ENCODE measurements around the gene NAGS.

The NAGS gene

DNA sequence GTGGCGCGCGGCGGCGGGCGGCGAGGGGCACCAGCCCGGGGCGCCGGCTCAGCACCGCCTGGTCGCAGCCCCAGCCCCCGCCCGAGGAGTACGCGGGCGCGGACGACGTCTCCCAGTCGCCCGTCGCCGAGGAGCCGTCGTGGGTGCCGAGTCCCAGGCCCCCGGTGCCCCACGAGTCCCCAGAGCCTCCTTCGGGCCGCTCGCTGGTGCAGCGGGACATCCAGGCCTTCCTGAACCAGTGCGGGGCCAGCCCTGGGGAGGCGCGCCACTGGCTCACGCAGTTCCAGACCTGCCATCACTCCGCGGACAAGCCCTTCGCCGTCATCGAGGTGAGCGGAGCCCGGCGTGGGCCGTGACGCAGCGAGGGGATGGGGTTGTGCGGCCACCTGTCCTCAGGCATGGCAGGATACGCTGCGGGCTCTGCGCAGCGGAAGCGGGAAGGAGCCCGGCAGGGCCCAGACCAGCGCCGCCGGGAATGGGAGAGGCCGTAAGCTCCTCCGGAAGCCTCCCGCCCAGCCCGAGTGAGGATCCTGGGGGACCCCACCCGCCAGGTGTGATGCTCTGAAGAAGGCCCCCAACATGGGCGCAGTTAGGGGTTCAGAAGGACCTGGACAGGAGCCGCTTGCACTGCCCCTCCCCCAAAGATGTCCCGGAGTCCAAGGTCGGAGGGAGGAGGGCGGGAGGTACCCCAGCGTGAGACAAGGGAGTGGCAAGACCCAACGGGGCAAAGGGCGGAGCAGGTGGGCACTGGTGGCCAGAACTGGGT is 522 bp downstream of the NAGS start:
- no peak for DNase-seq (ENCODE audit: extremely low read depth, low read depth)
- peak overlapping the region; percentile 25 for H3K4me3 ChIP-seq (replicated peaks; ENCODE audit: low read depth, low read length)
- TF ChIP-seq, protein P1, sequence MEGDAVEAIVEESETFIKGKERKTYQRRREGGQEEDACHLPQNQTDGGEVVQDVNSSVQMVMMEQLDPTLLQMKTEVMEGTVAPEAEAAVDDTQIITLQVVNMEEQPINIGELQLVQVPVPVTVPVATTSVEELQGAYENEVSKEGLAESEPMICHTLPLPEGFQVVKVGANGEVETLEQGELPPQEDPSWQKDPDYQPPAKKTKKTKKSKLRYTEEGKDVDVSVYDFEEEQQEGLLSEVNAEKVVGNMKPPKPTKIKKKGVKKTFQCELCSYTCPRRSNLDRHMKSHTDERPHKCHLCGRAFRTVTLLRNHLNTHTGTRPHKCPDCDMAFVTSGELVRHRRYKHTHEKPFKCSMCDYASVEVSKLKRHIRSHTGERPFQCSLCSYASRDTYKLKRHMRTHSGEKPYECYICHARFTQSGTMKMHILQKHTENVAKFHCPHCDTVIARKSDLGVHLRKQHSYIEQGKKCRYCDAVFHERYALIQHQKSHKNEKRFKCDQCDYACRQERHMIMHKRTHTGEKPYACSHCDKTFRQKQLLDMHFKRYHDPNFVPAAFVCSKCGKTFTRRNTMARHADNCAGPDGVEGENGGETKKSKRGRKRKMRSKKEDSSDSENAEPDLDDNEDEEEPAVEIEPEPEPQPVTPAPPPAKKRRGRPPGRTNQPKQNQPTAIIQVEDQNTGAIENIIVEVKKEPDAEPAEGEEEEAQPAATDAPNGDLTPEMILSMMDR (IDR thresholded peaks at IDR 0.05; ENCODE audit: low read depth, low read length, missing control alignments): no peak

- peak overlapping the region; percentile 41 for H3K4me3 ChIP-seq (replicated peaks; ENCODE audit: low read depth, low read length)
- DNase-seq (ENCODE audit: extremely low read depth, low read depth): no peak
- TF ChIP-seq, protein P1 (IDR thresholded peaks at IDR 0.05; ENCODE audit: low read depth, low read length, missing control alignments): no peak
Measured at GRCh38 chr17:44005527-44006271, 1.3 kb downstream of the NAGS start.

- H3K4me3 ChIP-seq (replicated peaks; ENCODE audit: low read depth, low read length): peak overlapping the region; percentile 41
- TF ChIP-seq, protein P1 (IDR thresholded peaks at IDR 0.05; ENCODE audit: low read depth, low read length, missing control alignments): no peak
Measured at GRCh38 chr17:44006272-44006597, 1.8 kb downstream of the NAGS start.

DNA sequence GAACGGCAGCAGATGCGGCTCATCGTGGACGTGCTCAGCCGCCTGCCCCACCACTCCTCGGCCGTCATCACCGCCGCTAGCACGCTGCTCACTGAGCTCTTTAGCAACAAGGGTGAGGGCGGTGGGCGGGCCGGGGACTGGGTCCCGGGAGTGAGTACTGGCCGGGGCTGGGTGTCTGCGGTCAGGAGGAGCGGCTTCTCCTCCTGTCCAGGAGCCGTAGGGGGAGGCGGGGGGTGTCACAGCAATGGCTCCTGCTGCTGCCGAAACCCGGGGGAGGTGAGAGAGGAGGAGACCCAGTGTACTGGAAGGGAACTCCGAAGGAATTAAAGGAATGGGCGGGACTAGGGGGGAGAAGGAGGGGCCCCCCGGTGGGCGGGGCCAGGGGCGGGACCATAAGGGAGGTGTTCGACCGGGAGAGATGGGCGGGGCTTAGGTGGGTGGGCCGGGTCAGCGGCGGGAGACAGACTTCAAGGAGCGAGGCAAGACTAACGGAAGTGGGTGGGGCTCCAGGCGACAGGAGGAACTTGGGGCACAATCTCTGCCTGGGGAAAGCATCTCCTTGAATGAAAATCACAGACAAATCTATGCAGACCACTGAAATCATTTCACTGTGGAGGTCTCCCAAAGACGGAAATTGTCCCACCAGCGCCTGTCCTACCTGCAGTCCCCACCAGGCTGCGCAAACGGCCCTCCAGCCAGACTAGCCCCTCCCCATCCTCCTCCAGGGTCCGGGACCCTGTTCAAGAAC is 2.4 kb downstream of the NAGS start:
- TF ChIP-seq, protein P1 (IDR thresholded peaks at IDR 0.05; ENCODE audit: low read depth, low read length, missing control alignments): peak; percentile 40
- DNase-seq (ENCODE audit: extremely low read depth, low read depth): peak; percentile 85
- peak overlapping the region; percentile 65 for H3K4me3 ChIP-seq (replicated peaks; ENCODE audit: low read depth, low read length)

More at GRCh38 chr17:44006272-44006597, 1.8 kb downstream of the NAGS start:
- DNase-seq (ENCODE audit: extremely low read depth, low read depth): no peak

GRCh38 chr17:44007346-44008204 is 3.2 kb downstream of the NAGS start:
- TF ChIP-seq, protein P1 (IDR thresholded peaks at IDR 0.05; ENCODE audit: low read depth, low read length, missing control alignments): no peak
- DNase-seq (ENCODE audit: extremely low read depth, low read depth): no peak
- H3K4me3 ChIP-seq (replicated peaks; ENCODE audit: low read depth, low read length): peak overlapping the region; percentile 65
